CD14-positive monocyte (primary cell): ENCODE results near the gene LAMB1. TPM values are rescaled to one million over a fixed set of nuclear protein-coding genes. Genes with fewer than 3 reads are reported as not detected.

Source experiments
- DNase-seq, 3 donors: peaks; one replicate each; pipeline ENCODE4 v3.0.0-alpha.2; 2011 to 2022
- H2AFZ ChIP-seq: 2 replicates; pipeline ENCODE4 v1.6.0; 2012; ENCODE audit warnings: mild to moderate bottlenecking, low read depth, low read length, inconsistent platforms; ENCODE audit not compliant: insufficient read depth, poor library complexity, severe bottlenecking
- H3K27ac ChIP-seq, 2 donors: 1 replicate in 1 of 2; 2 replicates in 1 of 2; pipeline ENCODE4 v1.5.1; 2012 to 2013; ENCODE audit warnings: low read length in 2 of 2, control low read depth in 1 of 2, inconsistent platforms in 1 of 2, low read depth in 1 of 2, mild to moderate bottlenecking in 1 of 2
- H3K27me3 ChIP-seq, 2 donors: one replicate each; pipeline versions ENCODE4 v1.6.0 to v1.6.1; 2011 to 2013; ENCODE audit warnings: low read length in 2 of 2; ENCODE audit not compliant: control insufficient read depth in 2 of 2, insufficient read depth in 2 of 2
- H3K36me3 ChIP-seq, 2 donors: replicated peaks in 1 of 2; 1 replicate in 1 of 2; 2 replicates in 1 of 2; pipeline versions ENCODE4 v1.5.1 to v1.6.1; 2012 to 2013; ENCODE audit warnings: low read length in 2 of 2, control low read depth in 1 of 2, inconsistent platforms in 1 of 2, mild to moderate bottlenecking in 1 of 2; ENCODE audit not compliant: insufficient read depth in 2 of 2, control insufficient read depth in 1 of 2
- H3K4me1 ChIP-seq, 2 donors: 1 replicate in 1 of 2; 2 replicates in 1 of 2; pipeline versions ENCODE4 v1.5.1 to v1.6.1; 2012 to 2013; ENCODE audit warnings: low read length in 2 of 2, control low read depth in 1 of 2, inconsistent platforms in 1 of 2, mild to moderate bottlenecking in 1 of 2, moderate library complexity in 1 of 2; ENCODE audit not compliant: insufficient read depth in 2 of 2, control insufficient read depth in 1 of 2
- H3K4me2 ChIP-seq: replicated peaks from 2 replicates; pipeline ENCODE3; 2012; ENCODE audit warnings: low read length, moderate library complexity, mild to moderate bottlenecking; ENCODE audit not compliant: poor library complexity, severe bottlenecking; ENCODE audit errors: extremely low read depth
- H3K4me3 ChIP-seq, 3 experiments: fragments of 200-600 bp in 1 of 3; sonication (generic) in 1 of 3; replicated peaks in 1 of 3; 1 replicate in 2 of 3; 2 replicates in 1 of 3; pipeline ENCODE4 v1.5.1; 2011 to 2013; ENCODE audit warnings: low read length in 3 of 3, mild to moderate bottlenecking in 3 of 3, control low read depth in 2 of 3, low read depth in 2 of 3, inconsistent platforms in 1 of 3, moderate library complexity in 1 of 3
- H3K79me2 ChIP-seq: 2 replicates; pipeline ENCODE4 v1.6.0; 2012; ENCODE audit warnings: mild to moderate bottlenecking, control low read depth, inconsistent platforms, low read length, moderate library complexity; ENCODE audit not compliant: insufficient read depth
- H3K9ac ChIP-seq: 2 replicates; pipeline ENCODE4 v1.6.0; 2017; ENCODE audit warnings: low read length, mild to moderate bottlenecking; ENCODE audit not compliant: insufficient read depth, poor library complexity, severe bottlenecking
- H3K9me3 ChIP-seq, 2 donors: replicated peaks in 1 of 2; 1 replicate in 1 of 2; 2 replicates in 1 of 2; pipeline versions ENCODE4 v1.5.1 to v1.6.1; 2012 to 2013; ENCODE audit warnings: low read length in 2 of 2, control low read depth in 1 of 2; ENCODE audit not compliant: control insufficient read depth in 1 of 2, insufficient read depth in 1 of 2
- H4K20me1 ChIP-seq: 2 replicates; pipeline ENCODE4 v1.6.0; 2012; ENCODE audit warnings: mild to moderate bottlenecking, low read length, control low read depth, moderate library complexity; ENCODE audit not compliant: insufficient read depth
- H3K27ac Mint-ChIP-seq, 7 donors: one replicate each; pipeline ENCODE4 v1.8.0; 2020; ENCODE audit warnings: mild to moderate bottlenecking in 7 of 7, mixed read lengths in 7 of 7, moderate library complexity in 6 of 7, inconsistent platforms in 2 of 7
- H3K27me3 Mint-ChIP-seq, 3 donors: one replicate each; pipeline ENCODE4 v1.8.0; 2021 to 2022; ENCODE audit warnings: low read depth in 3 of 3, mild to moderate bottlenecking in 3 of 3, mixed read lengths in 3 of 3, moderate library complexity in 3 of 3, inconsistent platforms in 1 of 3
- H3K36me3 Mint-ChIP-seq, 2 donors: one replicate each; pipeline ENCODE4 v1.8.0; 2020; ENCODE audit warnings: mixed read lengths in 2 of 2, inconsistent platforms in 1 of 2, mild to moderate bottlenecking in 1 of 2
- H3K4me1 Mint-ChIP-seq: one replicate; pipeline ENCODE4 v1.8.0; 2020; ENCODE audit warnings: mild to moderate bottlenecking, mixed read lengths
- H3K4me3 Mint-ChIP-seq, 2 donors: one replicate each; pipeline ENCODE4 v1.8.0; 2020; ENCODE audit warnings: mild to moderate bottlenecking in 2 of 2, mixed read lengths in 2 of 2, moderate library complexity in 1 of 2
- H3K9me3 Mint-ChIP-seq, 7 donors: one replicate each; pipeline ENCODE4 v1.8.0; 2020 to 2022; ENCODE audit warnings: mixed read lengths in 7 of 7, mild to moderate bottlenecking in 6 of 7, moderate library complexity in 6 of 7, inconsistent platforms in 2 of 7
- CTCF ChIP-seq: fragments of 200-600 bp; IDR thresholded peaks from one replicate; pipeline ENCODE4 v1.8.0; 2022; ENCODE audit warnings: antibody characterized with exemption, mild to moderate bottlenecking
- WGBS: methylation state at CpG from one replicate; pipeline ENCODE4 v1.1.5; 2013; ENCODE audit warnings: missing lambda C conversion rate; ENCODE audit not compliant: insufficient coverage; 5-methylcytosine and 5-hydroxymethylcytosine counted together
- intact Hi-C, 2 donors: fragments of 100-400 bp; cut with micrococcal nuclease; formaldehyde crosslinking; loops; one replicate each; pipeline versions ENCODE4 v1.15.0 to v1.15.1; 2023
- polyA plus RNA-seq, 3 donors: library from polyadenylated mRNA; depleted of rRNA in 1 of 3; unstranded in 2 of 3; stranded (reverse) in 1 of 3; fragments of 300-500 nt in 2 of 3; fragments of >200 nt in 1 of 3; fragmentation: Illumina TruSeq in 2 of 3; gene quantifications; 1 replicate in 2 of 3; 2 replicates in 1 of 3; pipeline ENCODE4 v1.2.3, GENCODE V29; 2012 to 2021

LAMB1 gene
- polyA plus RNA-seq, 3 donors, result 0.42 TPM; not detected in 2

GRCh38 chr7:107976620-107977019 is 26.3 kb downstream of the LAMB1 start:
- Histone ChIP-seq H2AFZ (no peak overlapping the region), H3K79me2 (no peaks in the 10 kb centered on the region), H3K4me2 (no peak overlapping the region), H3K9me3 (no peaks in the 10 kb centered on the region), H3K27me3 (no peaks in the 10 kb centered on the region), H3K27ac (no peak overlapping the region), H3K36me3 (no peaks in the 10 kb centered on the region), H3K9ac (no peak overlapping the region), H3K4me3 (no peak overlapping the region), H4K20me1 (no peaks in the 10 kb centered on the region), H3K4me1 (no peaks in the 10 kb centered on the region)
- no peak for TF ChIP-seq CTCF
- Mint-ChIP-seq H3K27me3 (peaks cover 0 to 4% (median 0%) of the 10 kb centered on the region in 3 donors), H3K36me3 (no peaks in the 10 kb centered on the region), H3K4me3 (no peak overlapping the region), H3K9me3 (peaks cover 0 to 3% (median 0%) of the 10 kb centered on the region in 7 donors), H3K27ac (no peak overlapping the region), H3K4me1 (peaks cover 1% of the 10 kb centered on the region)
- intact Hi-C loops, result no loop called here
- WGBS, result 100% methylated on average over 1 of the region's 1 CpG
- no peak for DNase-seq

- H2AFZ ChIP-seq, result no peak overlapping the region
- H3K4me1 ChIP-seq, result no peaks in the 10 kb centered on the region
- H3K27ac Mint-ChIP-seq, result no peak overlapping the region
- H3K27me3 ChIP-seq, result no peaks in the 10 kb centered on the region
- H3K27ac ChIP-seq, result no peak overlapping the region
- H3K9me3 Mint-ChIP-seq, result peaks cover 0 to 3% (median 0%) of the 10 kb centered on the region in 7 donors
- H3K4me3 Mint-ChIP-seq, result no peak overlapping the region
- H3K36me3 ChIP-seq, result no peaks in the 10 kb centered on the region
- no peak overlapping the region for H3K9ac ChIP-seq
- peaks cover 5% of the 10 kb centered on the region for H3K4me1 Mint-ChIP-seq
- H3K9me3 ChIP-seq, result no peaks in the 10 kb centered on the region
- H3K4me3 ChIP-seq, result no peak overlapping the region
- H3K79me2 ChIP-seq, result no peaks in the 10 kb centered on the region
- intact Hi-C loops, result no loop called here
- H3K27me3 Mint-ChIP-seq, result peaks cover 0 to 5% (median 0%) of the 10 kb centered on the region in 3 donors
- no peaks in the 10 kb centered on the region for H3K36me3 Mint-ChIP-seq
- H4K20me1 ChIP-seq, result no peaks in the 10 kb centered on the region
- H3K4me2 ChIP-seq, result no peak overlapping the region
- TF ChIP-seq CTCF, result no peak
- WGBS, result 95% methylated on average over 12 of the region's 13 CpGs
- DNase-seq, result no peak
Measured at GRCh38 chr7:107975394-107976013, 27.5 kb downstream of the LAMB1 start.
